H1 (cell line): ENCODE results near the gene GDPGP1. TPM values are rescaled to one million over a fixed set of nuclear protein-coding genes. Genes with fewer than 3 reads are reported as not detected.

Source experiments
- CHD7 ChIP-seq: fragments of 300-600 bp; sonication (generic); IDR thresholded peaks from 2 replicates; pipeline ENCODE4 v1.7.1; 2012; ENCODE audit warnings: low read length, moderate library complexity, mild to moderate bottlenecking, inconsistent platforms; ENCODE audit not compliant: insufficient replicate concordance
- RNF2 ChIP-seq: fragments of 200-900, 300-1000 bp; sonication (generic); IDR thresholded peaks from 2 replicates; pipeline ENCODE4 v1.7.1; 2016; ENCODE audit warnings: borderline replicate concordance, low read depth, mild to moderate bottlenecking, antibody characterized with exemption, low read length; ENCODE audit not compliant: poor library complexity, severe bottlenecking; ENCODE audit errors: missing control alignments
- polyA plus RNA-seq, 7 experiments: library from polyadenylated mRNA; depleted of rRNA in 3 of 7; stranded (reverse) in 5 of 7; unstranded in 2 of 7; fragments of >200 nt in 5 of 7; fragments of 200-250 nt in 2 of 7; gene quantifications; 1 replicate in 5 of 7; 2 replicates in 1 of 7; 4 replicates in 1 of 7; pipeline versions ENCODE4 v1.2.1 to v1.2.3, GENCODE V29; 2011 to 2013; ENCODE audit warnings: missing spikeins in 2 of 7, mixed read lengths in 2 of 7
- total RNA-seq: library from RNA; stranded (reverse); fragmentation: NEBNext Ultra II Directional; extraction: Animal tissue kit (Norgen Biotek cat#: 25700); gene quantifications from 2 replicates; pipeline ENCODE4 v1.2.1, GENCODE V29; 2021

GDPGP1 gene
- total and polyA plus RNA-seq, 2 of the 8 experiments (the other 6 are each of a cell fraction or from before 2014, with no cell fraction given): 1.8 to 5.6 TPM

- TF ChIP-seq CHD7 (no peak), RNF2 (no peak)
These were observed 43.2 kb upstream of the GDPGP1 start (continued) for GRCh38 chr15:90190606-90191343.
